DMS79 (cell line): ENCODE results near the gene SART3.

Experiments
- DNase-seq: peaks from one replicate; lab custom pipeline; 2025; lab: John Stamatoyannopoulos, UW

The SART3 gene, protein sequence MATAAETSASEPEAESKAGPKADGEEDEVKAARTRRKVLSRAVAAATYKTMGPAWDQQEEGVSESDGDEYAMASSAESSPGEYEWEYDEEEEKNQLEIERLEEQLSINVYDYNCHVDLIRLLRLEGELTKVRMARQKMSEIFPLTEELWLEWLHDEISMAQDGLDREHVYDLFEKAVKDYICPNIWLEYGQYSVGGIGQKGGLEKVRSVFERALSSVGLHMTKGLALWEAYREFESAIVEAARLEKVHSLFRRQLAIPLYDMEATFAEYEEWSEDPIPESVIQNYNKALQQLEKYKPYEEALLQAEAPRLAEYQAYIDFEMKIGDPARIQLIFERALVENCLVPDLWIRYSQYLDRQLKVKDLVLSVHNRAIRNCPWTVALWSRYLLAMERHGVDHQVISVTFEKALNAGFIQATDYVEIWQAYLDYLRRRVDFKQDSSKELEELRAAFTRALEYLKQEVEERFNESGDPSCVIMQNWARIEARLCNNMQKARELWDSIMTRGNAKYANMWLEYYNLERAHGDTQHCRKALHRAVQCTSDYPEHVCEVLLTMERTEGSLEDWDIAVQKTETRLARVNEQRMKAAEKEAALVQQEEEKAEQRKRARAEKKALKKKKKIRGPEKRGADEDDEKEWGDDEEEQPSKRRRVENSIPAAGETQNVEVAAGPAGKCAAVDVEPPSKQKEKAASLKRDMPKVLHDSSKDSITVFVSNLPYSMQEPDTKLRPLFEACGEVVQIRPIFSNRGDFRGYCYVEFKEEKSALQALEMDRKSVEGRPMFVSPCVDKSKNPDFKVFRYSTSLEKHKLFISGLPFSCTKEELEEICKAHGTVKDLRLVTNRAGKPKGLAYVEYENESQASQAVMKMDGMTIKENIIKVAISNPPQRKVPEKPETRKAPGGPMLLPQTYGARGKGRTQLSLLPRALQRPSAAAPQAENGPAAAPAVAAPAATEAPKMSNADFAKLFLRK

DNA sequence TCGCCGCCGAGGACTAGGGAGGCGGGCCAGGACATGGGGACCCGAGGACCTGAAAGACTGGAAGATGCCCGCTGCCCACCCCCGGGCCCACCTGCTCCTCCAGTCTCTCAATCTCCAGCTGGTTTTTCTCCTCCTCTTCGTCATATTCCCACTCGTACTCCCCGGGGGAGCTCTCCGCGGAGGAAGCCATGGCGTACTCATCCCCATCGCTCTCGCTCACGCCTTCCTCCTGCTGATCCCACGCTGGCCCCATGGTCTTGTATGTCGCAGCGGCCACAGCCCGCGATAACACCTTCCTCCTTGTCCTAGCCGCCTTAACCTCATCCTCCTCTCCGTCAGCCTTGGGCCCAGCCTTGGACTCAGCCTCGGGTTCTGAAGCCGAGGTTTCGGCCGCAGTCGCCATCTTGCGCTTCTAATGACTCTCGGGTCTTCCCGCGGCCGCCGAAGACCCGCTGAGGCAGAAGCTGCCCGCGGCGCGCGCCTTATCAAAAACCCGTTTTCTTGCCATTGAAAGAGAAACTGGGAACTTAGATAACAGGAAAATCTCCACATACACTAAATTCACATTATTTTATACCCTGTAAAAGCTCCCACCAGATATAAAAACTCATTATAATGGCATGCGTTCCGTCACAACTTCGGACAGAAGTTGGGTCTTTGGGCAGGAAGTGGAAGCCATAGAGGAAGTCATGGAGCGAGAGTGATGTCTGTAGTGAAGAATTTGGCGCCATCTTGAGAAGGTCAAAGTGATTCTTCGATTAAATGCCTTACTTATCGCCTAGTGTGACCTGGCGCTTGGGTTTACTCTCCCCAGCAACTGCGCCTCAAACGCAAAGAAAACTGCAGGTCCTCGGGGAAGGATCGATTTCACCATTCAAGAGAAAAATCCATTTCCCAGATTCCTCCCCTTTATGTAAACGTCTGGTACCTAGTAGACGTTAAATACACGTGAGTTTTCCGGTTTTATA is at the start of gene SART3:
Gene SART3, minus strand, starts transcription at position 422 of the 968 bp plus-strand sequence. Its CDS starts 19 bp downstream, at position 403.
- peak; percentile 82 for DNase-seq

DNA sequence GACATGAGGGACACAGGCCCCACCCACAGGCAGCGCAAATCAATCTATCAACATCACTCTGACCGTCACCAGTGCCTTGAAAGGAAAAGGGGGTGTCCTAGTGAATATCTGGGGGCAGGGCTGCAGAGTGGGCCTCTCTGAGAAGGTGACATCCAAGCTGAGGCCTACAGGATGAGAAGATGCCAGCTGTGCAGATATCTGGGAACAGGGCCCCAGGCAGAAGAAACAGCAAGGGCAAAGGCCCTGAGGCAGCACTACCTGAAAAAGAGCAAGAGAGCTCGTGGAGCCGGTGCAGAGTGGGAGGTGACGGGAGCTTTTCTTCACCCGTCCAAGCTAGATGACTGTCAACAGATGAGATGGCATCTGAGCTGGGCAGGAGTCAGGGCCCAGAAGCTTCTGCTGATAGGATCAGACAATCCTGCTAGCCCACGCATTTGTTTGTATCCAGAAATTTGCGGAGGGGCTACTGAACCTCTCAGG is 49.4 kb upstream of the SART3 start:
- no peak for DNase-seq

DNA sequence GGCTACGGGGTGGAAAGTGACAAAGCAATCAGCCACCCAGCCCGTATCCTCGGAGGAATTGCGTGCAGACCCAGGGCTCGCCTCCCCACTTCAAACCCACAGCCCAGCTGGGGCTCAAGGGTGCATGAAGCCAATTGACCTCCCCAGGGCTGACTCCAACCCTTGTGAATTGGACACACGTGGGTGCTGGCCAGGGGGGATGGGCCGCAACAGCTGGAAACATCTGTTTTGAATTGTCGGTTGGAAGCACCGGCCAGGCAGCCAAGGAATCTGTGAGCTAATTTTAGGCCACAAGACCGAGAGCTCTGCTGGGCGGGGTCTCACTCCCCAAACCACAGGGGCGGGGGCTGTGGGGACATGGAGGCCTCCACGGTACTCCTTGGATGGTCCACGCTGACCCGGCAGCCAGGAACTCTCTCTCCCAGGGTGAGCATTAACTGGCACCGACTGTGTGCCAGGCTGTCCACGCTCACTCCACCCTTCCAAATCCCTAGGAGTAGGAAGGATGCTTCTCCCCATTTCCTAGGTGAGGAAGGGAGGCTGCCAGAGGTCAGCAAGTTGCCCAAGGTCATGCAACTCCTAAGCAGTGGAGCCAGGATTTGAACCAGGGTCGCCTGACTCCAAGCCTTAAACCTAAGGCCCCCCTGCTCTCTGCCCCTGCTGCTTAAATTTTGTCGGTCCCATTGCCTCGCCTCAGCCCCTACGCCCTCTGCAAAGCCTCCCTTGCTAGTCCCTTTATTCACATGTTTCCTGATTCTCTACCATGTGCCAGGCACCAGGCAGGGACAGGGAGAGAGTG is 48.8 kb upstream of the SART3 start:
- DNase-seq, result no peak

DNA sequence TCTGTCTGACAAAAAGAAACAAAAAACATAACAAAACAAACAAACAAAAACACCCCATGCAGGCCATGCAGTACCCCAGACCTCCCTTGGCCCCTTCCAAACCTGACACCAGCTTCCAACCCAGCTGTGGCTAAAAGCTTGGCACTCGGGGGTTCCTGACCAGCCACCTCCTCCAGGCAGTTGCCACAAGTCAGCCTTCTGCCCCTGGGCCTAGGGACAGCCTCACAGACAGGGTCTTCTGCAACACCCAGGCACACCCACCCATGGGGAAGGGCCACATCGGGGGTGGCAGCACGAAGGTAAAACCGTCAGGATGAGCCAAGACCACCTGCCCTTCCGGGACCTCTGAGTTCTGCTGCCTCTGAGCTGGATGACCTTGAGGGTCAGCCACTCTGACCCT is 47.6 kb upstream of the SART3 start:
- no peak for DNase-seq

DNA sequence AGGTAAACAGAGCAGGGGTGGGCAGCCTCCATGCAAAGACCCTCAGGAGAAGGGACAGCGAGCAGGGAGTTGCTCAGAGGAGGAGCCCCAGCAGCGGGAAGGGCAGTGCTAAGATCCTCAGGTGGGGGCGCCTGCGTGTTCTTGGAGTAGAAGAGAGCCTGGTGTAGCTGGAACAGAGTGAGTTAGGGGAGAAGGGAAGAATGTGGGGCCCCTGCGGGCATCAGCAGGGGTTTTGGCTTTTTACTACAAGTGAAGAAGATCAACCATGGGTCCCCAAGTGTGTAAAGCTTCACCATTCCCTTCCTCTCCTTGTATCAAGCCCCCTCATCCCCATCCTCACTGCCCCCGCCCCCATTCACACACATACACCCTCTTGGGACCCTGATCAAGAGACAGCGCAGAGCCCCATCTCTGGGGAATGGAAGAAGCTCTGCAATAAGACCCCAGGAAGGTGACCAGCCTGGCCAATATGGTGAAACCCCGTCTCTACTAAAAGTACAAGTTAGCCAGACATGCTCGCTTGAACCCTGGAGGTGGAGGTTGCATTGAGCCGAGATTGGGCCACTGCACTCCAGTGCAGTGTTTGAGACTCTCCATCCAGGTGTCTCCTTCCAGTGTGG is 47.1 kb upstream of the SART3 start:
- no peak for DNase-seq

DNA sequence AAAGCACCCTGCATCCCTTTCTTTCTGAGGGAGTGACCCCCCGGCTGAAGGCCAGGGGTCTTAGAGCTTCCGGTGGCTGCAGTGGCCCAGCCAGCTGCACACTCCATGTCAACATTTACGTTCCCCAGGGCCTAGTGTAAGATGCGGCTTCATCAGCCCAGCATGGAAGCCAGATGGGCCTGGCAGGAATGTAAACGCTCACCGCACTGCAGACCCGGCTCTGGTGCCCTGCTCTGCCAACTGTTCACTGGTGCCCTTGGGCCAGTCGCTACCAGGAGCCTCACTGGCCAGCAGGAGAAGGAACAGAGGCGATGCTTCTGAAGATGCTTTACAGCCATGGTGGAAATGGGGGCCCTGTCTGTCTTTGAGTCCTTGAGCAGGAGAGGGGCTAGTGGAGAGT is 45.5 kb upstream of the SART3 start:
- no peak for DNase-seq

DNA sequence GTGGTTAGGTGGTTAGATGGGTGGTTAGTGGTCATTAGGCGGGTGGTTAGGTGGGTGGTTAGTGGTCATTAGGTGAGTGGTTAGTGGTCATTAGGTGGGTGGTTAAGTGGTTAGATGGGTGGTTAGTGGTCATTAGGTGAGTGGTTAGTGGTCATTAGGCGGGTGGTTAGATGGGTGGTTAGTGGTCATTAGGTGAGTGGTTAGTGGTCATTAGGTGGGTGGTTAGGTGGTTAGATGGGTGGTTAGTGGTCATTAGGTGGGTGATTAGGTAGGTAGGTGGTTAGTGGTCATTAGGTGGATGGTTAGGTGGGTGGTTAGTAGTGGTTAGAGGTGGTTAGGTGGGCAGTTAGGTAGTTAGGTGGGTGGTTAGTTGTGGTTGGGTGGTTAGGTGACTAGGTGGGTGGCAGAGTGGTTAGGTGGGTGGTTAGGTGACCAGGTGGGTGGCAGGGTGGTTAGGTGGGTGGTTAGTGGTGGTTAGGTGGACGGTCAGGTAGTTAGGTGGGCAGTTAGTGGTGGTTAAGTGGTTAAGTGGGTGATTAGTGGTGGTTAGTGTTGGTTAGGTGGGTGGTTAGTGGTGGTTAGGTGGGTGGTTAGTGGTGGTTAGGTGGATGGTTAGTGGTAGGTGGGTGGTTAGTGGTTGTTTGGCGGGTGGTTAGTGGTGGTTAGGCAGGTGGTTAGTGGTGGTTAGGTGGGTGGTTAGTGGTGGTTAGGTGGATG is 44.9 kb upstream of the SART3 start:
- DNase-seq, result no peak

DNA sequence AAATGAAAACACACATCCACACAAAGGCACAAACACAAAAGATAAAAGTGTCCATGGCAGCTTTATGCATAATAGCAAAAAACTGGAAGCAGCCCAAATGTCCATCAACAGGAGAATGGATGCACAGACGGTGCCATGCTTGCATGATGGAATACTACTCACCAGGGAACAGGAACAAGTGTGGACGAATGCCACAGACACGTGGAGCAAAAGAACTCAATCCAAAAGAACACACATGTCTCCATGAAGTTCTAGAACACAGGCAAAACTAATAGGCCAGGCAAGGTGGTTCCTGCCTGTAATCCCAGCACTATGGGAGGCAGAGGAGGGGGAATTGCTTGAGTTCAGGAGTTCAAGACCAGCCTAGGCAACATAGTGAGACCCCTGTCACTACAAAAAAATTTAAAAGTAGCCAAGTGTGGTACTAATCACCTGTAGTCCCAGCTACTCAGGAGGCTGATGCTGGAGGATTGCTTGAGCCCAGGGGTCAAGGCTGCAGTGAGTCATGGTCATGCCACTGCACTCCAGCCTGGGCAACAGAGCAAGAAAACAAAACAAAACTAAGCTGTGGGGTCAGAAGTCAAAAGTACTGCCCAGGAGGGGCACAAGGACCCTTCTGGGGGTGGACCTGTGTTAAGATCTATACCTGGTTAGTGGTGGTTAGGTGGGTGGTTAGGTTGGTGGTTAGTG is 44.2 kb upstream of the SART3 start:
- DNase-seq, result no peak

DNA sequence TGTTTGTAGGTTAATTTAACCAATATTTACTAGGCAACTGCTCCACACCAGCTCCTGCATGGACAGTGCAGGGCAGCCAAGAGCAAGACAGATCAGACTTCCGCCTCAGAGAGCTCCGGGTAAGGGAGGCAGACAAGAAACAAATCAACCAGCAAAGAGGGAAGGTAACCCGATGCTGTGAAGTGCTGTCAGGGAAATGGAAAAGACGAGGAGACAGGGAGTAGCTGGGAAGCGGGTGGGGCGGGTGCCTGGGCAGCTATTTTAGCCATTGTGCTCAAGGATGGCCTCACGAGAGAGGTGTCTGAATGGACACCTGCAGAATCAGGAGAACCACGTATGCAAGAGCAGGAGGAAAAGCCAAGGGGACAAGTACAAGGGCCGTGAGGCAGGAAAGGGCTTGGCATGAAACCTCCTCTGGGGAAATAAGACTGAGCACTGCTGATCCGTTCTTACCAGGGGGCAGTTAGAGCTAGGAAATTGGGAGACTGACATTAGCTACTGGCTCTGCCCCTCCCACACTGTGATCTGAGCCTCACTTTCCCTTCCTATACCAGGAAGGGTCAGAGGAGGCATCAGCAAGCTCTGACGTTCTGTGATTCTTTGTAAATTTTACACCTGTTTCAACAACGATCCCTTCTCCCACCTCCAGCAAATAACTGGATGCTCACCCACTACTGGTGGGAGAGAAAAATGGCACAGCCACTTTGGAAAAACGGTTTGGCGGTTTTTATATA is 43.4 kb upstream of the SART3 start:
- no peak for DNase-seq

DNA sequence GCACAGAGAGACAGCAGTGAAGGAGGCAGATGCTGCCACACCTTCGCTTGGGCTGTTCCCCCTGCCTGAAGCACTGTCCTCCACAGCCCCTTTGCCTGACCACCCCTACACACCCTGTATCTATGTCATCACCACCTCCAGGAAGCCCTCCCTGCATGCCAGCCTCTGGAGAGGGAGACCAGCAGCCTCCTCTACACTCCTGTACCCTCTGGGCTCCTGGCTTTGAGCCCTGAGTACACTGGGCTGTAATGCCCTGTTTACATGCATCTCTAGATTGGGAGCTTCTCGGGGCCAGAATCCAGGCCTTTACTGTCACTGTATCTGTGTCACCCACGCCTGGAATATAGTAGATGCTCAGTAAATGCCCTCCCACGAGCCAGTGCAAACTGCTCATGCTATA is 42.8 kb upstream of the SART3 start:
- no peak for DNase-seq

DNA sequence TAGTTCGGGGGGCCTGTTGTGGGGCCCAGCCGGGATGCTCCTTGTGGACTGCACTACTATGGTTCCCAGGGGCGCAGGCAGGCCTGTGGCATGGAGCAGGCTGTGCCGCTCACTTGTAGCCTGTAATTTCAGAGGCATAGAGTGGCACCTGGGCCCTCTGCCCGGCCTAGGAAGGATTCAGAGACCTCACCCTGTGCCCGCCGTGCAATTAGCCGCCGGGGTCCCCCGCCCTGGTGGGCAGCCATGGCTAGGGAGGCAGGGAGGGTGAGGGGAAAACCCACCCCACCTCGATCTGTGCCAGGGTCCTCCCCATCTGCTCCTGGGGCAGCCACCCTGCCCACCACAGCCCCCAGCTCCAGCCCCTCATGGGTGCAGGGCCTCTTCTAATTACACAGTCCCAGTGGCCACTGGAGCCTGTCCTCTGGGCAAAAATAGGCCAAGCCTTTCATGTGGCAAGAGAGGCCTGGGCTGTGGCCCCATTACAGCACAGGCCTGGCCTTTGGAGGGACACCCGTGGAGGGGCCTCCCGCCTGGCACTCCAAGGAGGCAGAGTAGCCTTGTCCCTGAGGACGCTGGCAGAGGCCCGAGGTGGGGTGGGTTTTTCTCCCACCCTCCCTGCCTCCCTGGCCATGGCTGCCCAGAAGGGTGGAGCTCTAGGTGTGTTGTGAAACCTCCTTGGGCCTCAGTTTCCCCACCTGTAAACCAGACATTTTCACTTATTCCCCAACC is 42.2 kb upstream of the SART3 start:
- DNase-seq, result no peak

DNA sequence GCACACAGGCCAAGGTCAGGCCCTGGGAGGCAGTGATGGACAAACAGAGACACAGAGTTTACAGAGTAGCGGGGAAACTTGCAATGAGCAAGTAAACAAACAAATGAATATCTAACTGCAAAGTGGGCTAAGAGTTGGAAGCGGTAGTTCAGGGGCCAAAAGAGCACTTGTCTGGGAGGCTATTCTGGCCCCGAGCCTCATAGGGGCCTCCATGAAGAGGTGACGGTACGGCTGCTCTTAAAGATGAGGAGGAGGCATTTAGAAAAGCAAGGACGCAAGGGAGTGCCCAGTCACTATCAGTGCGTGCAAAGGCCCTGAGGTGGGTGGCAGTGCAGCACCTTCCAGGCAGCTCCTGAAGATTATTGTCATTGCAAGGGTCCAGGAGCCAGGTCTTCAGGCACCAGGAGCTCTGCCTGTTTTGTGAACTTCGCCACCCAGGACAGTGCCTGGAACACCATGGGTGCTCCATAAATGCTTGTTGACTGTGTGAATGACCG is 41.3 kb upstream of the SART3 start:
- no peak for DNase-seq

DNA sequence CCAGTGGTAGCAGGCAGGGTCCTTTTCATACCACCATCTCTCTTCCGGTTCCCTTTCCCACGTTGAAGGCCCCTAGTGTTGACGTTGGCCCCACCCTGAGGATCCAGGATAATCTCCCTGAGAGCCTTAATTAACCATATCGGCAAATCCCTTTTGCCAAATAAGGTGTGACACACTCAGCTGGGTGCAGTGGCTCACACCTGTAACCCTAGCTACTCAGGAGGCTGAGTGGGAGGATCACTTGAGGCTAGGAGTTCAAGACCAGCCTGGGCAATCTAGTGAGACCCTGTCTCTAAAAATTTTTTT is 39.7 kb upstream of the SART3 start:
- DNase-seq, result no peak

DNA sequence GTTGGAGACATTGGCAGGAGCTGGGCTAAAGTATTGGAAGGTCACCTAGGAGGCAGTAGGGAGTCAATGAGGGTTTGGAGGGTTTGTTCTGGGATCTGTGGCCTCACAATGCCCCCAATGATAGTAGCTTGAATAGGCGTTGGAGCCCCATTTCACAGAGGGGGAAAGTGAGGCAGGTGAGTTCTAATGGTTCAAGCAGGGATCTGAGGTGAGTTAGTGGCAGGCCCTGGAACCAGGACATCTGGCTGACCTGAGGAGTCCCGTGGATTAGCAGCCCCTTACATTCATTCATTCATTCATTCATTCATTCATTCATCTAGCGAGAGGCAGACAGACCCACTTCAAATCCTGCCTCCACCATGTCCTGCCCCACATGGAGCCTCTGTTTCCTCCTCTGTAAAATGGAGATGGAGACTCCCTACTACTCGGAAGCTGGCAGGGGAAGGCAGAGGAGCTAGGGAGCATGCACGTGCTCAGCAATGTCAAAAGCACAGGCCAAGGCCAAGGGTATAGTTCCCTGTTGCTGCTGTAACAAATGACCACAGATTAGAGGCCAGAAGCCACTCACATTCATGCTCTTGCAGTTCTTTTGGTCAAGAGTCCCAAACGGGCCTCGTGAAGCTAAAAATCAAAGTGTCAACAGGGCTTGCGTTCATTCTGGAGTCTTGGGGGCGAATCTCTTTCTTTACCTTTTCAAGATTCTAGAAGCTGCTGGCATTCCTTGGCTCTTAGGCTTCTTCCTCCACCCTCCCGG is 39.2 kb upstream of the SART3 start:
- DNase-seq, result no peak

DNA sequence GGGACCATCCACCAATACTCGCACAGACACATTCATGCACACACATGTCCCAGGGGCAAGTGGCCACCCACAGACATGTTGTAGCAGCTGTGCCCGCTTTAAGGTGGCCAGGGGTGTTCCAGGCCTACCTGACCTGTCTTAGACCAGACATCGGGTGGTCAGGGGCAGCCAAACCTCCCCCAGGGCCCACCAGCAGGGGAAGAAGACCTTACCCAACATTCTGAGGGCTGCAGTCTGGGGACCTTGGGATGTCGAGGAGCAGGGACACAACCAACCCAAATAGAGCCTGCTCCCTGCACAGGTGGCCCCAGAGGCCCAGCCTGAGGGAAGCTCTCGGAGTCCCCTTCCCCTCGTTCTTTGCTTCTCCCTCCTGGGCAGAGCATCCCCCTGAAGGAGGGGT is 38.6 kb upstream of the SART3 start:
- DNase-seq, result no peak

DNA sequence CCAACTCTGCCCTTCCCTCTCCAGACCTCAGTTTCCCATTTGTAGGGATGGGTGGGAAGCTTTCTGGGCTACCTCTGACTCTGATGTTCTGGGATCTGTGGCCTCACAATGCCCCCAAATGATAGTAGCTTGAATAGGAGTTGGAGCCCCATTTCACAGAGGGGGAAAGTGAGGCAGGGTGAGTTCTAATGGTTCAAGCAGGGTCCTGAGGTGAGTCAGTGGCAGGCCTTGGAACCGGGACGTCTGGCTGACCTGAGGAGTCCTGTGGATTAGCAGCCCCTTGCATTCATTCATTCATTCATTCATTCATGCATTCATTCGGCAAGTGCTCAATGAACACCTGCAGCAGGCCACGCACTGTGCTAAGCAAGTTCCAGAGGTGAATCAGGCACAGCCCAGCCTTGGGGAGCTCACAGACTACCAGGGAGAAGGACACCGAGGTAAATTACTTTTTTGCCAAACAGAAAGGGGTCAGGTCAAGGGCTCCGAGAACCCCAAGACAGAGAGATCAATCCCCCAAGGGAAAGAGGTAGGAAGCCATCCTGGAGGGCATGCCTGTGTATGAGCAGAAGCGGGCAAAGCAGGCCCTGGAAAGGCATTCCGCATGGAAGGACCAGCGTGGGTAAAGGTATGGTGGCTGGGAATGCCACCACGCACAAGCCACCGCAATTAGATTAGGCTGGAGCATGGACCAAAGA is 37.7 kb upstream of the SART3 start:
- DNase-seq, result no peak
